IMR-90 (cell line): Measurements from ENCODE around the gene ATP10D. TPM values are rescaled to one million over a fixed set of nuclear protein-coding genes. Genes with fewer than 3 reads are reported as not detected.

Experiments
- ATAC-seq: fragments of 200-7000 bp; cut with Tn5 transposase; 2 replicates; pipeline ENCODE4 v1.9.1; 2020; ENCODE audit warnings: low read depth, mild to moderate bottlenecking, moderate library complexity
- BruUV-seq: library from RNA; stranded (reverse); fragments of 400-500 nt; replicated peaks from 2 replicates; lab custom pipeline; 2021; lab: Mats Ljungman, UMichigan
- CTCF ChIA-PET: fragments of 300-600 bp; formaldehyde crosslinking; extraction: SDS; loops from one replicate; lab custom pipeline; 2021; ENCODE audit warnings: antibody characterized with exemption; lab: Yijun Ruan, JAX
- POLR2A ChIA-PET: fragments of 300-600 bp; sonication (Branson Sonifier 250); formaldehyde crosslinking; loops from one replicate; lab custom pipeline; 2022; ENCODE audit warnings: antibody characterized with exemption; ENCODE audit not compliant: unreplicated experiment; lab: Charles Lee
- DNase-seq: peaks from one replicate; pipeline ENCODE4 v3.0.0; 2013
- H2AFZ ChIP-seq: replicated peaks from 2 replicates; pipeline ENCODE3; 2013; ENCODE audit warnings: low read length, mild to moderate bottlenecking; ENCODE audit not compliant: poor library complexity
- H2AK5ac ChIP-seq: 2 replicates; pipeline ENCODE4 v1.6.1; 2013; ENCODE audit warnings: low read depth, low read length, inconsistent platforms
- H2AK9ac ChIP-seq: replicated peaks from 2 replicates; pipeline ENCODE3; 2013; ENCODE audit warnings: mild to moderate bottlenecking, low read depth, low read length, moderate library complexity; ENCODE audit not compliant: poor library complexity
- H2BK120ac ChIP-seq: 2 replicates; pipeline ENCODE4 v1.6.1; 2013; ENCODE audit warnings: low read depth, low read length, inconsistent platforms
- H2BK15ac ChIP-seq: 3 replicates; pipeline ENCODE4 v1.6.1; 2013; ENCODE audit warnings: low read depth, low read length, inconsistent platforms
- H2BK20ac ChIP-seq: 2 replicates; pipeline ENCODE4 v1.6.1; 2013; ENCODE audit warnings: low read depth, mild to moderate bottlenecking, inconsistent platforms, low read length, moderate library complexity
- H2BK5ac ChIP-seq: 2 replicates; pipeline ENCODE4 v1.6.1; 2013; ENCODE audit warnings: mild to moderate bottlenecking, low read depth, low read length, inconsistent platforms; ENCODE audit not compliant: poor library complexity, severe bottlenecking
- H3K14ac ChIP-seq: replicated peaks from 2 replicates; pipeline ENCODE4 v1.6.1; 2013; ENCODE audit warnings: low read depth, low read length, inconsistent platforms
- H3K18ac ChIP-seq: 2 replicates; pipeline ENCODE4 v1.6.1; 2013; ENCODE audit warnings: low read depth, low read length, control low read depth
- H3K23ac ChIP-seq: 2 replicates; pipeline ENCODE4 v1.6.1; 2013; ENCODE audit warnings: low read depth, low read length, inconsistent platforms
- H3K27ac ChIP-seq: 2 replicates; pipeline ENCODE4 v1.5.1; 2013; ENCODE audit warnings: mild to moderate bottlenecking, control low read depth, low read length; ENCODE audit not compliant: insufficient read depth
- H3K27me3 ChIP-seq: 2 replicates; pipeline ENCODE4 v1.6.1; 2013; ENCODE audit warnings: low read length; ENCODE audit not compliant: control insufficient read depth, insufficient read depth
- H3K36me3 ChIP-seq: 2 replicates; pipeline ENCODE4 v1.6.1; 2013; ENCODE audit warnings: low read length, mixed read lengths; ENCODE audit not compliant: control insufficient read depth, insufficient read depth
- H3K4ac ChIP-seq: 2 replicates; pipeline ENCODE4 v1.6.1; 2013; ENCODE audit warnings: low read depth, low read length, inconsistent platforms
- H3K4me1 ChIP-seq: 2 replicates; pipeline ENCODE4 v1.6.1; 2013; ENCODE audit warnings: low read length, mixed read lengths; ENCODE audit not compliant: control insufficient read depth, insufficient read depth
- H3K4me2 ChIP-seq: 2 replicates; pipeline ENCODE4 v1.6.1; 2013; ENCODE audit warnings: low read depth, mild to moderate bottlenecking, control low read depth, low read length, moderate library complexity
- H3K4me3 ChIP-seq: 2 replicates; pipeline ENCODE4 v1.5.1; 2013; ENCODE audit warnings: low read depth, mild to moderate bottlenecking, control low read depth, low read length, moderate library complexity; ENCODE audit not compliant: insufficient read depth
- H3K56ac ChIP-seq: 2 replicates; pipeline ENCODE4 v1.6.1; 2013; ENCODE audit warnings: low read length, inconsistent platforms; ENCODE audit not compliant: insufficient read depth; ENCODE audit errors: extremely low read depth
- H3K79me1 ChIP-seq, 2 experiments: 2 replicates each; pipeline ENCODE4 v1.6.1; 2013; ENCODE audit warnings: low read length in 2 of 2, inconsistent platforms in 1 of 2, low read depth in 1 of 2
- H3K9ac ChIP-seq: 2 replicates; pipeline ENCODE4 v1.6.1; 2013; ENCODE audit warnings: low read depth, low read length, control low read depth
- H3K9me1 ChIP-seq: 2 replicates; pipeline ENCODE4 v1.6.1; 2013; ENCODE audit warnings: low read length, inconsistent platforms; ENCODE audit not compliant: insufficient read depth
- H3K9me3 ChIP-seq: 2 replicates; pipeline ENCODE4 v1.6.1; 2013; ENCODE audit warnings: low read length; ENCODE audit not compliant: control insufficient read depth, insufficient read depth
- H4K20me1 ChIP-seq: 2 replicates; pipeline ENCODE4 v1.6.1; 2013; ENCODE audit warnings: low read length, inconsistent platforms; ENCODE audit not compliant: insufficient read depth
- H4K5ac ChIP-seq: 2 replicates; pipeline ENCODE4 v1.6.1; 2013; ENCODE audit warnings: mild to moderate bottlenecking, low read depth, low read length, control low read depth
- H4K8ac ChIP-seq, 2 experiments: 2 replicates each; pipeline ENCODE4 v1.6.1; 2013; ENCODE audit warnings: low read depth in 2 of 2, low read length in 2 of 2, control low read depth in 1 of 2, inconsistent platforms in 1 of 2
- H4K91ac ChIP-seq: 2 replicates; pipeline ENCODE4 v1.6.1; 2013; ENCODE audit warnings: low read depth, low read length, inconsistent platforms; ENCODE audit not compliant: insufficient read depth
- MXI1 ChIP-seq: IDR thresholded peaks from 2 replicates; pipeline ENCODE4 v1.6.1; 2012; ENCODE audit warnings: low read depth, mild to moderate bottlenecking, low read length, moderate library complexity, borderline replicate concordance
- NFE2L2 ChIP-seq: fragments of 150-350 bp; IDR thresholded peaks from 2 replicates; pipeline ENCODE4 v1.6.1; 2016; ENCODE audit warnings: low read depth, mild to moderate bottlenecking, low read length
- POLR2A ChIP-seq: IDR thresholded peaks from 2 replicates; pipeline ENCODE4 v1.6.1; 2012; ENCODE audit warnings: mild to moderate bottlenecking, low read depth, low read length
- RCOR1 ChIP-seq: IDR thresholded peaks from 2 replicates; pipeline ENCODE4 v1.6.1; 2012; ENCODE audit warnings: mild to moderate bottlenecking, low read length, improper control_type of control experiment; ENCODE audit not compliant: insufficient replicate concordance
- RFX5 ChIP-seq: IDR thresholded peaks from 2 replicates; pipeline ENCODE4 v1.8.0; 2012; ENCODE audit warnings: low read depth, mild to moderate bottlenecking, low read length, moderate library complexity
- SMC3 ChIP-seq: fragments of 150-350 bp; IDR thresholded peaks from 2 replicates; pipeline ENCODE4 v1.6.1; 2016; ENCODE audit warnings: low read depth, mild to moderate bottlenecking, antibody characterized with exemption, low read length, moderate library complexity
- dilution Hi-C: fragments of 300-500 bp; cut with HindIII; formaldehyde crosslinking; loops from one replicate; pipeline ENCODE4 v1.14.3; 2018; ENCODE audit warnings: low sequenced_read_pairs; ENCODE audit not compliant: unreplicated experiment
- in situ Hi-C: fragments of 300-500 bp; cut with MboI; formaldehyde crosslinking; loops from 3 replicates; pipeline ENCODE4 v1.14.3; 2019; ENCODE audit warnings: low sequenced_read_pairs, inconsistent platforms, mixed read lengths
- intact Hi-C: fragments of 100-400 bp; cut with micrococcal nuclease; formaldehyde crosslinking; loops from 2 replicates; pipeline ENCODE4 v1.10.0; 2022
- polyA plus RNA-seq, 3 experiments: library from polyadenylated mRNA; depleted of rRNA; stranded (reverse); fragments of >200 nt; gene quantifications; 2 replicates each; pipeline ENCODE4 v1.2.3, GENCODE V29; 2012; ENCODE audit warnings: low replicate concordance in 1 of 3
- total RNA-seq: library from RNA; depleted of rRNA; stranded (reverse); fragments of >200 nt; gene quantifications from 2 replicates; pipeline ENCODE4 v1.2.3, GENCODE V29; 2012
- TF ChIP-seq, protein P1 (sequence below): conservative IDR thresholded peaks from 2 replicates; pipeline ENCODE4 v1.5.1; 2012; ENCODE audit warnings: mild to moderate bottlenecking, low read depth, low read length, improper control_type of control experiment

Gene ATP10D
- total and polyA plus RNA-seq, 2 of the 4 experiments (the other 2 are of a cell fraction) = 28.9 to 135 TPM

DNA sequence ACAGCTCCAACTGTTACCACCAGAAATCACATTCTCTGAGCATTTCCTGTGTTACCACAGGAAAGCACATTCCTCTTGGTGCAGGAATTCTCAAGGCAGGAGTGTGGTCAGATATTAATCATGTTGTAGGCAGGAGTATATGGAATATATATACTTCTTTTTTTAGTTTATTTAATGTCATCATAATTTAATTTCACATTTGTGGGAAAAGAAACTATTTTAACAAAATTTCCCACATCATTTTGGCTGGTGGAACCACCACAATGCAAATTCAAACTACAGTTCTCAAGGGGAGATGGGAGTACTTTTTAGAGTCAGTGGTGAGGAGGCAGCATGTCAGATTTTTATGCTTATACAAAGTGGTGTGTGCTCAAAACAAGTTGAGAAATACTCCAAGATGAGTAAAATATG lies 139.0 kb downstream of the ATP10D start:
- Histone ChIP-seq H3K14ac (no peak overlapping the region), H3K4me2 (no peak overlapping the region; the same call in 1 of the 2 replicates), H2BK5ac (no peak overlapping the region), H4K91ac (no peak overlapping the region), H3K27ac (no peak overlapping the region), H4K5ac (no peak overlapping the region; the same call in 1 of the 2 replicates), H3K4me1 (no peaks in the 10 kb centered on the region; the same call in 1 of the 2 replicates), H3K9me1 (no peaks in the 10 kb centered on the region), H3K18ac (no peak overlapping the region), H2AFZ (no peak overlapping the region), H2BK20ac (no peak overlapping the region), H2AK9ac (no peak overlapping the region), H2BK15ac (no peak overlapping the region), H3K79me1 (no peaks in the 10 kb centered on the region), H3K4ac (no peak overlapping the region), H3K9me3 (no peaks in the 10 kb centered on the region), H2AK5ac (no peak overlapping the region), H2BK120ac (0 out of 2 replicates have a peak overlapping the region, but pooled peaks have one; percentile 1), H4K8ac (no peak overlapping the region), H3K27me3 (no peaks in the 10 kb centered on the region), H3K23ac (no peak overlapping the region), H3K4me3 (no peak overlapping the region), H3K56ac (no peak overlapping the region), H3K36me3 (no peaks in the 10 kb centered on the region), H3K9ac (no peak overlapping the region), H4K20me1 (no peaks in the 10 kb centered on the region)
- ATAC-seq (peak; percentile 85), DNase-seq (peak; percentile 73)
- ChIA-PET POLR2A (no interaction called here), CTCF (no interaction called here)
- dilution Hi-C loops (no loop called here), intact Hi-C loops (no loop called here), in situ Hi-C loops (no loop called here)
- no peak for TF ChIP-seq MXI1
- TF ChIP-seq NFE2L2 = no peak
- no peak for TF ChIP-seq RFX5
- no peak for TF ChIP-seq RCOR1
- no peak for TF ChIP-seq POLR2A
- TF ChIP-seq, protein P1, sequence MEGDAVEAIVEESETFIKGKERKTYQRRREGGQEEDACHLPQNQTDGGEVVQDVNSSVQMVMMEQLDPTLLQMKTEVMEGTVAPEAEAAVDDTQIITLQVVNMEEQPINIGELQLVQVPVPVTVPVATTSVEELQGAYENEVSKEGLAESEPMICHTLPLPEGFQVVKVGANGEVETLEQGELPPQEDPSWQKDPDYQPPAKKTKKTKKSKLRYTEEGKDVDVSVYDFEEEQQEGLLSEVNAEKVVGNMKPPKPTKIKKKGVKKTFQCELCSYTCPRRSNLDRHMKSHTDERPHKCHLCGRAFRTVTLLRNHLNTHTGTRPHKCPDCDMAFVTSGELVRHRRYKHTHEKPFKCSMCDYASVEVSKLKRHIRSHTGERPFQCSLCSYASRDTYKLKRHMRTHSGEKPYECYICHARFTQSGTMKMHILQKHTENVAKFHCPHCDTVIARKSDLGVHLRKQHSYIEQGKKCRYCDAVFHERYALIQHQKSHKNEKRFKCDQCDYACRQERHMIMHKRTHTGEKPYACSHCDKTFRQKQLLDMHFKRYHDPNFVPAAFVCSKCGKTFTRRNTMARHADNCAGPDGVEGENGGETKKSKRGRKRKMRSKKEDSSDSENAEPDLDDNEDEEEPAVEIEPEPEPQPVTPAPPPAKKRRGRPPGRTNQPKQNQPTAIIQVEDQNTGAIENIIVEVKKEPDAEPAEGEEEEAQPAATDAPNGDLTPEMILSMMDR = no peak
- TF ChIP-seq SMC3 = no peak
- no TSS peak for BruUV-seq
